Activated effector memory CD4-positive, alpha-beta T cell treated with Interleukin-2 at 50 U/mL for 16 hours (primary cell): Measurements from ENCODE around the gene C19orf12.
A peak's percentile ranks its signal among the peaks of the same experiment; 100 is the strongest.

ENCODE experiments used
- DNase-seq: peaks from one replicate; pipeline ENCODE4 v3.0.0-alpha.2; 2020

C19orf12 gene

DNA sequence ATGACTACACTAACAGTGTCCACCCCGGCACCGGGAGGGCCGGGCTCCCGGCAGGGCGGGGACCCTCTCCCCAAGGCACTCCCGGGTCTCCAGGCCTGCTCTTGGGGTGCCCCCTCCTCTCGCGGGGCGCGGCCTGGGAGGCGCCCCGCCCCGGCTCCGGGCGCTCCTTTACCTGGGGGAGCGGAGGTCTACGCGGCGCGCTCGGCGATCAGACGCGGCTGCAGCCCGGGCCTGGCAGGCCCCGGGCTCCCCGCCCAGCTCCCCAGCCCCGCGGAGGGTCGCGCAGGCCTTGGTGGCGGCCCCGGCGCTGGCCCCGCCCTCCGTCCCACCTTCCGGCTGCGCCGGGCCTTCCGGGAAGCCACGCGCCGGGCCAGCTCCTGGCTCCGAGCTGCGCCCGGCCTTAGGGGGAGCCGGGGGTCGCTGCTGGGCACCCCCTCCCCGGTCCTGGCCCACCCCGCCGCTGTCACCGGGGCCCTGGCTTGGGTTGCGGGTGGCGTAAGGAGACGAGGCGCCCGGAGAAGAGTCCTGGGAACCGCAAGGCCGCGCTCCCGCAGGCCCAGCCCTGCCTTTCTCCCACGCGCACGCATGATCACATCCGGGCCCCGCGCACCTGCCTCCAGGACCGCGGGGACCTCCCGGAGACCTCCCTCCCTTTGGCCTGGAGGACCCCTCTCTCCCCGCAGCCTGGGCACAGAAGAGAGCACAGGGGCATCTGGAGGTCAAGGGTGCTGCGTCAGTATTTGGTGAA lies at the start of gene C19orf12:
TSS of gene C19orf12 (minus strand) at position 309 of the 748 bp plus-strand sequence. CDS start 6,848 bp downstream, outside the sequence.
- DNase-seq, result peak; percentile 60

DNA sequence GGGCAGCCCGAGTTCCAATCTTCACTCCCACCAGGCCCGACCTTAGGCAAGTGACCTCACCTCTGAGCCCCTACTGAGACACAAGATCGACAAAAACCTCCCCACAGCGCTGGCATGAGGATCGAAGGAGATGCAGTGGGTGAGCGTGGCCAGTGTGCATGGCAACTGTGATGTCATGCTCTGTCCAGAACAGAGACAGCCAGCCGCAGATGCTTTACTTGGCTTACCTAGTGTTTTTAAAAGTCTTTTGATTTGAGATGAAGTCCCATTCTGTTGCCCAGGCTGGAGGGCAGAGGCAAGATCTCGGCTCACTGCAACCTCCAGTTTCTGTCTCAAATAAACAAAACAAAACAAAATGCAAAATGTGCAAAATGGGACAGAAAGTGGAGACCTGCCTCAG lies 49.3 kb upstream of the C19orf12 start:
- DNase-seq, result no peak

DNA sequence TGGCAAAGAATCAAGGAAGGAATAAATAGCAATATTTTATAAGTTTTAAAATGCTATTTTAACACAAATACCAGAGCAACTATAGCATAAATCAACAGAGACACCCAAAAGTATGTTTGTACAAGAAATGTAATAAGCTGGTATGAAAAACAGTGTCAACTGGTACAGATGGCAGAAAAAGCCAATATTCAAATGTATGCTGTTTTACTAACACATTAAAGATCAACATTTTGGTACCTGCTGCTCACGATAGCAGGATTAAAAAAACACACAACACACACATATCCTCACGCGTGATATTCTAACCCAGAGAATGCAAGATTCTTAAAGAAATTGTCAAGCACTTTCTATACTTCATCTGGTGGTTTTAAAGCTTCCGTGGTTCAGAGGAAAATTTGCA lies 48.1 kb upstream of the C19orf12 start:
- DNase-seq, result no peak

DNA sequence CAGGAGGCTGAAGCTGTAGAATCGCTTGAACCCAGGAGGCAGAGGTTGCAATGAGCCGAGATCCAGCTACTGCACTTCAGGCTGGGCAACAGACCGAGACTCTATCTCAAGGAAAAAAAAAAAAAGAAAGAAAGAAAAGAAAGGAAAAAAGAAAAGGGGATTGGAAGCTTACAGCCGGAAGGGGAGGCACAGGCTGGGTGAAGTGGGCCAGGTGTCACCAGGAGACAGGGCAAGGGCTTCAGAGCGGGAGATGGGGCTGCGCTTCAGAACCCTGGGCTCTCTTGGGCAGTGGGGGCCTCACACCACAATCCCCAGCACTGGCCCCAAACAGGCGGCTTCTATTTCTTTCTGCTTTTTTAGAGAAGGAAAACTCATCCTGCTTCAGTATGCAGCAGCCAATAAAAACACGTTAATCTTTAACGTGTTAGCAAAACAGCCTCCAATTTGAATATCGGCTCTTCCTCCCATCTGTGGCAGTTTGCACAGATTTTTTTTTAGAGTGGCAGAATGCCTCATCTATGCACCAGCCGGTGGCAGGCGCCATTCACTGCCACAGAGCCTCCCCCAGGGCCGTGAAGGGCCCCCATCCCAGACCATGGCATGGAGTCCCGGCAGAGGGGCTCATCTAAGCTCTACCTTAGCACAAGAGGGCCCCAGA lies 46.6 kb upstream of the C19orf12 start:
- DNase-seq, result no peak

DNA sequence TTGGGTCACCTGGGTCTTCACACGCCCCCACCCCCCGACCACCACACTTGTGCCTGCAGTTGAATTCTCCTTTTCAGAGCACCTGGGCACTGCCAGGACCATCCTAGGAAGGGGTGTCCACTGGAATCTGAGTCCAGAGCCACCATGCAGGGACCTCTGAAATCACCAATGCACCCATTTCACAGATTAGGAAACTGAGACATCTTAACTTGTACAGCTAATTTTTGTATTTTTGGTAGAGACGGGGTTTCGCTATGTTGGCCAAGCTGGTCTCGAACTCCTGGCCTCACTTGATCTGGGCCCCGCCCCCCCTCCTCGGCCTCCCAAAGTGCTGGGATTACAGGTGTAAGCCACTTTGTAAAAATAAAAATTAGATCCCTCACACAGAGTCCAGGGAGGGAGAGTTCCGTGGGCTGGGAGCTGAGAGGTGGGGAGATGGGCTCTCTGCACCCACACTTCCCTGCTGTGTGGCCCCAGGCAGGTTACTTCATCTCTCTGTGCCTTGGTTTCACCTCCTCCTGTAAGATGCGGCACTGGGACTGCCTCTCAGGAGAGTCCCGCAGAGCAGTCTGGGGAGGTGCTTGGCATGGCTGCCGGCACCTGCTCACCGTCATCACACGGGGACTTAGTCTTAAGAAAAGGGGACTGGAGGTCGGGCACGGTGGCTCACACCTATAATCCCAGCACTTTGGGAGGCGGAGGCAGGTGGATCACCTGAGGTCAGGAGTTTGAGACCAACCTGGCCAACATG lies 45.9 kb upstream of the C19orf12 start:
- no peak for DNase-seq

DNA sequence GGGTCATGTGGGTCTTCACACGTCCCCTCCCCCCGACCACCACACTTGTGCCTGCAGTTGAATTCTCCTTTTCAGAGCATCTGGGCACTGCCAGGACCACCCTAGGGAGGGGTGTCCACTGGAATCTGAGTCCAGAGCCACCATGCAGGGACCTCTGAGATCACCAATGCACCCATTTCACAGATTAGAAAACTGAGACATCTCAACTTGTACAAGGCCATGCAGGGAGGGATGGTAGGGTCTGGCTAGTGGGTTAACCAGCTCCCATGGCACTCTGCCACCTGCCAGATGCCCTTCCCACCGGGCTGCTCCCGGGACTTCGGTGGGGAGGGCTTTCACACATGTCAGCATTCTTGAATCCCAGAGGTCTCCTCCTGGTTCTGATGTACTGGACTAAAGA lies 44.3 kb upstream of the C19orf12 start:
- DNase-seq, result no peak

DNA sequence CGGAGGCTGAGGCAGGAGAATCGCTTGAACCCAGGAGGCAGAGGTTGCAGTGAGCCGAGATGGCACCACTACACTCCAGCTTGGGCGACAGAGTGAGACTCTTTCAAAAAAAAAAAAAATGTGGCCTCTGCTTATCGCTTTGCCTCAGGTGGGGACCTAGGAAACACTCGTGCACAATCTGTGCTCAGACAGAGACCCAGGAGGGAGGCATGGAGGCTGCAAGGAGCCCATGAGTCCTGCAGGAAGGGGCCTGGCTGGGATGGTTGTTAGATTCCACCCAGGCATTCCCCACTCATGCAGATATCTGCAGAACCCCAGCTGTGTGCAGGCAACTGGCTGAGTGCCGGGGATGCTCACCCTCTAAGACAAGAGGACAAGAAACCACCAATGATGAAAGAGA lies 43.8 kb upstream of the C19orf12 start:
- DNase-seq, result no peak

DNA sequence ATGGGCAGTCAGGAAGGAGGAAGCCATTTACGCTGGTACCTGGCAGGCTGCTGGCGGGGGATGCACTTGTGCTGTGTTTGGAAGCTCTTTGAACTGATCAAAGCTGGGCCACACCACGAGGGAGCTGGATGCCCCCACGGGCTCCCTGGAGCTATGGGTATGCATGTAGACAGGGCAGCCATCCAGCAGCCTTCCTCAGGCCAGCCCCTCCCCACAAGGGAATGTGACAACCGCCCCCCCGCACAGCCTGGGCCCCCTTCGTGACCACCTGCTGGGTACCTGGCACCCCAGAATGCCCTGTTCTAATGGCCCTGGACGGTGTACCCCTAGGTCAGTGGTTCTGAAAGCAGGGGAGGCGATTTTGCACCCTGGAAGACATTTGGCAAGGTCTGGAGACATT lies 42.5 kb upstream of the C19orf12 start:
- no peak for DNase-seq

DNA sequence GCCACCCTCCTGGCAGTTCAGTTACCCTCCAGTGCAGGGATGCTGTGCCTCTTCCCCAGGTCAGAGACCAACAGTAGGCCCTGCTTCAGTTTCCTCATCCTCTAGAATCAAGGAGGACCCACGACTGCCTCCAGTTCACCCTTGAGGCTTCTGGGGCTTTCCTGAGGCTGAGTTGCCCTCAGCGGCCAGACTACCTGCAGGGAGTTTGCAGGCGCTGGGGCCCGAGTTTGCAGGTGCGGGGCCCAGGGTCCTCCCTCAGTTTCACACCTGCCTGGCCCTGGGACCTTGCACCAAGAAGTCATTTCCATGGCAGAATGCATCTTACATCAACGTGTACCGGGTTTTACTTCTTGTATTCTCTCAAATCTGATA lies 38.9 kb upstream of the C19orf12 start:
- DNase-seq, result no peak

DNA sequence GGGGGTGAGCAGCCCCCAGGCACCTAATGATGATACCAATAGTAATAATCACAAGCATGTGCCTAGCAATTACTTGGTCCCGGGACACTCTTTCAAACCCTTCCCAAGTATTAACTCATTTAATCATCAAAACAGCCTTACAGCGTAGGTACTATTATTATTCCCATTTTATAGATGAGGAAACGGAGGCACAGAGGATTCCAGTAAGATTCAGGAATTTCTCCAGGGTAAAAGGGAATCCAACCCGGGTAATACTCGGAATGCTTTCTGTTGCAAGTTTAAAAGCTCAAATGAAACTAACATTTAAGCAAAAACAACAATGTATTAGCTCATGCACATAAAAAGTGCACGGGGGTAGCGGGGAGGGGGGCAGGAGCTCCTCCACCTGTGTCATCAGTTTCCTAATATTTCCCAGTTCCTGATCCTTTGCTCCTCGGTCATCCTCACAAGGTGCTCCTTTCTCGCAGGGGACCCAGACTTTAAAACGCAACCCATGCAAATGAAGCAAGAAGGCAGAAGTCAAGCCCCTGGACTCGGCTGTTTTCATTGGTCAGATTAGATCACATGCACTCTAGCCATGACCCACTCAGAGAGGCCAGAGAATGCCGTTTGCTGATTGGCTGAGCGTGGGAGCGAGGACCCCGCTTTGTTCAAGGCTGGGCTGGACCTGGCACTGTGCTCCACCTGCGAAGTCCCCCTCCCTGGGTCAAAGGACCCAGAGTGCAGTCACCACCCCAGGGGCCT lies 38.3 kb upstream of the C19orf12 start:
- DNase-seq, result no peak

DNA sequence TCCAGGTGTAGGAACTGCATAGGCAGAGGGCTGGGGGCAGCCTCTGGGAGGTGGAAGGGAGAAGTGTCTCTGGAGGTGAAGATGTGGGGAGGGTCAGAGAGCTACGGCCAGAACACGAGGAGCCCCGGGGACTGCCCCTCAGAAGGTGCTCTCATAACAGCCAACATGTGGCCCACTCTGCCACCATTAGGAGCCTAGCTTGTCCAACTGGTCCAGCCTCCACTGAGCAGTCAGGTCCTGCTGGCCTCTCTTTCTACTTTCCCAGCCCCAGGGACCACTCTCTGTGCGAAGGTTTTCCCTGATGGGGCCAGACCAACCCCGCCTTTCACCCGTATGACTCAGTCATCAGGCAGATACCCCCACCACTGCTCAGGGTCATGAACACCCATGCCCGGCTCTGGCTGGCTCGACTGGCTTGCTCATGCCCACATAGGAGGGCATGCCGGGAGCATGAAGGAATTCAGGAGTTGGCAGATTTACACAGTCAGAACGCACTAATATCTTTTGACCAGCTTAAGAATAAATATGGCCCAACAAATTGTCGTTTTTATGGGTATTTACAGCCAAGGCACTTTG lies 37.5 kb upstream of the C19orf12 start:
- no peak for DNase-seq

DNA sequence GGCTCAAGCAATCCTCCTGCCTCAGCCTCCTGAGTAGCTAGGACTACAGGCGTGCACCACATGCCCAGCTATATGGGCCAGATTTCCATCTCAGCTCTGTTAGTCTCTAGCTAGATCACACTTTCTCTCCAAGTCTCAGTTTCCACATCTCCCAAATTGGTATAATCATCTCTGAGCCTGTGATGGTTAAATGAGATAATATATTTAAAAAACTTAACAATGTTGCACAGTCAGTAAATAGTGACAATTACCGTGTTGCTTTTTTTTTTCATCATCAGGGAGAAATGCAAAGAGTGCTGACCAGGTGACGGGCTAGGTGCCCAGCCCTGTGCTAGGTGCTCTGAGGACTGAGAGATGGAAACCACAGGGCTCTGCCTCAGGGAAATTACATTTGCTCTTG lies 36.9 kb upstream of the C19orf12 start:
- no peak for DNase-seq

DNA sequence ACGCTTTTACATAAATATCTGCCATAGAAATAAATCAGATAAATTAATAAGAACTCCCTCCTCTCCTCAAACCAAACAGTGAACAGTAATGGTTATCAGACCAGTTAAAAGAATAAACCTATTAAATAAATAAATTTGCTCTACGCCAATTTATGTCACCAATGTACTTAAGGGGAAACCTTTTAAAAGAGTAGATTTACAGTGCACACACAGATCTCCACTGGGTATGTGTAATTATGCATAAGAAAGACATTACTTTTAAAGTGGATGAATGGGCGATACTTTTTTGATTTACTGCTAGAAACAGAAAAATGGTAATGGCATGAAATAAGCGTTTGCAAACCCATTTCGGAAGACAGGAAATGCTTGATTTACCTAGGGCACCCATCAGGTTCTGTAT lies 34.9 kb upstream of the C19orf12 start:
- no peak for DNase-seq

DNA sequence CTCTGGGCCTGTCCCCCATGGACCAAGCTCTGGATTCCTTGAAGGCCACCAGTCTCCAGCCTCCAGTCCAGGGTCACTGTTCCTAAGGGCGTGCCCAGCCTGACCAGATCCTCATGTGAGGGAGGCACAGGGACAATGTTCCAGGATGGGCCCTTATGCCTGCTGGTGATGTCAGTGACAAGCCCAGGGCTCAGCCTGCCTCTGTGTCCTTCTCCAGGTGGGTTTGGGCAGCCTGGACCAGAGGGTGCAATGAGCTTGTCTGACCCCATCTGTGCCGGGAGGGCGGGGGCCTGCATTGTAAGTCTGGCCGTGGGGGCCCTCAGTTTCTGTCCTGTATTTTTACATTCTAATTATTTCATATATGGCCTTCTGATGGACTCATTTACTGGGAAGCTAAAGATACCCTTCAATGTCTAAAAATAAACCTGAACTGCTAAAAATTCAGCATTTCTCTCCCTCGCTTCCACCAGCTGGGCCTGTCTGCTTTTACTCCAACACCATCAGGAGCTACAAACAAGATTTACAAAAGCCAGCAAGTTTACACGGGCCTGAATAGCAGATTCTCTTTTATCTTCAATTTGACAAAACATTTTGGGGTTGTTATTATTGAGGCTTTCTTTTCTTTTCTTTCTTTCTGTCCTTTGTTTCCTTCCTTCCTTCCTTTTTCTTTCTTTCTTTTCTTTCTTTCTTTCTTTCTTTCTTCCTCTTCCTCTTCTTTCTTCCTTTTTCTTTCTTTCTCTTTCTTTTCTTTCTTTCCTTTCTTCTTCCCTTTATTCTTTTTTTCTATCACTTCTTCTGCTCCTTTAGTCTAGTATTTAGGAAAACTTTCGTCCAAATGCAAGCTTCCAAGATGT lies 34.2 kb upstream of the C19orf12 start:
- no peak for DNase-seq

DNA sequence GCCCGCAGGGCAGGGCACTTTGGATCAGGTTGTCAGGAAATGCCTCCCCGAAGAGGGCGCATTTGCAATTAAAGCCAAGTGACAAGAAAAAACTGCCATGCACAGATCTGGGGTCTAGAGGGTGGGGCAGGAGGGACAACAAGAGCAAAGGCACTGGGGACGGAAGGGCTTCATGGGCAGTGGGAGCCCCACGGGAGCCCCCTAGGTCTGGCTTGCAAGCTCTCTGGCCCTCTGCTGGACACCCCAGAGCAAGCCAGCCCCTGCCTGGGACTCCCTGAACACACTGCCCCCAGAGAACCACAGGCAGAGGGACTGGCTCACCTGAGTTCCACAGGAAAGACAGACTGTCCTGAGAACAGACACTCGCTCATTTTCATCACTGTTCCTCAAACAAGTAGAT lies 30.2 kb upstream of the C19orf12 start:
- DNase-seq, result no peak

DNA sequence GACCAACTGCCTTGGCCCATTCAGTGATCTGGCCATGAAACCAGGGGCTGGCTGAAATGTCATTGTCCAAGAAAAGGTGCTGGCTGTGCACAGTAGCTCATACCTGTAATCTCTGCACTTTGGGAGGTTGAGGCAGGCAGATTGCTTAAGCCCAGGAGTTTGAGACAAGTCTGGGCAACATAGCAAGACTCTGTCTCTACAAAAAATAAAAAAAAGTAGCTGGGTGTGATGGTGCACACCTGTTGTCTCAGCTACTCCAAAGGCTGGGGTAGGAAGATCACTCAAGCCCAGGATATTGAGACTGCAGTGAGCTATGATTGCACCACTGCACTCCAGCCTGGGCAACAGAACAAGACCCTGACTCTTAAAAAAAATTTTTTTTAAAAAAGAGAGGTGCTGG lies 28.6 kb upstream of the C19orf12 start:
- DNase-seq, result no peak

DNA sequence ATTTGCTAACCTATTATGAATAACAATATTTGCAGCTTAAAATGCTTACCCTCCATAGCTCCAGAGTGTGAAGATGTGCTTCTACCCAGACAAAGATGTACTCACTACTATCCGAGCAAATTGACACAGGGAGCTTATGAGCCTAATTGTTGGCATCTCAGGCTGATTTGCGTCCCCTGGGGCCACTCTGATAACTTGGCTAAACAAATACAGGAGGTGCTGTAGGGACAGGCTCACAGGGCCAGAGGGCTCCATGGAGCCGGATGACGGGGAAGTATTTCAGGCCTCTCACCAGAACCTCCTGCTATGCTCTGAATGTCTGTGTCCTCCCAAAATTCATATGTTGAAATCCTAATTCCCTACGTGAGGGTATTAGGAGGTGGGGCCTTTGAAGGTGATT lies 26.7 kb upstream of the C19orf12 start:
- DNase-seq, result no peak

DNA sequence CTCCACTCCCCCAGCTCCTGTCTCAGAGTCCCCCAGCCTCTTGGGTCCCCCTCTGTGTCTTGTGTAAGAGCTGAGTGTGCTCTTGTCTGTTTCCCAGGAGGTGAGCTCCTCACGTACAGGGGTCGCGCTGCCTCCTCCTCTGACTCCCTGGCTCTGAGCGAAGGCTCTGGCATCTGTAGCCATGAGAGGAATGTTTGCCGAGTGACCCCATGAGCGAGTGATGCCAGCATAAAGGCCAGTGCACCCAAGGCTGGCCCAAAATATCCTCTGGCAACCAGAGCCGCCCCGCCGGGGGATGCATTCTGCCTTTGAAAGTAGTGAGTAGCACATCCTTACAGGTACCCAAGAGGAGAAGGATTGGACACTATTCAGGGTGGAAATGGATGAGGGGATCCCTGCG lies 26.2 kb upstream of the C19orf12 start:
- no peak for DNase-seq

DNA sequence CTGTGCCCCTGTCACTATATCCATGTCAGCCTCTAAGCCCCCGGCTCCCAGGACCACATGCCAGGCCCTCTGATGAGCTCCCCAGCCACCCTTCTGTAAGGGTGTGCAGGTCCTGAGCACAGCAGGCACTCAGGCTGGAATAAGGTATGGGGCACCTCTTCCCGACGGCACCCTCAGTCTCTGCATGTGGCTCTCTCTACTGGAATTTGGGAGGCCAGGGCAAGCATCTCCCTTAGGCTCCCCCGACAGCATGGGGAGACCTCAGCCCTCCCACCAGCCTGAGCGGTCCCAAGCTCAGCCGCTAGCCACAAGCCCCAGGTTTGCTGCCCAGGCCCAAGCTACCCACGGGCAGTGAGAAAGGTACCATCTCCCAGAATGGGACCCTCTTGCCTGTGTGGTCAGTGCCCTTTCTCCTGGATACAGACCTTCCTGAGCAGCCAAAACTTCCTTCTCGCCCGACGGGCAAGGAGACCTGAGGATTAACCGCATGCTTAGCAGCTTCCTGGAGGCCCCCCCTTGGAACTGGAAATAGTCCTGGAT lies 22.5 kb upstream of the C19orf12 start:
- no peak for DNase-seq

DNA sequence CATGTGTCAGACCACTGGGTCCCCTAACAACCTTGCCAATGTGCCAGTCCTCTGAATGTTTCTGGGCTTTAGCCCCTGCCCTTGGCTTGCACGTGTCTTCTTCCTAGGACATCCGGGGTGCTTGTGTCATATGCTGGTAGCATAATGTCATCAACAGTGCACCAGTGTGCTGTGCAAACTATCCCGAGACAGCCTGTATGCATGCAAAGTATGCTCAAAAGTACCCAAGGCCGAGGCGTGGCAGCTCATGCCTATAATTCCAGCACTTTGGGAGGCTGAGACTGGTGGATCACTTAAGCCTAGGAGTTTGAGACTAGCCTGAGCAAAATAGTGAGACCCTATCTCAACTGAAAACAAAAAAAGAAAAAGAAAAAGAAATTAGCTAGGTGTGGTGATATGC lies 20.8 kb upstream of the C19orf12 start:
- DNase-seq, result no peak

DNA sequence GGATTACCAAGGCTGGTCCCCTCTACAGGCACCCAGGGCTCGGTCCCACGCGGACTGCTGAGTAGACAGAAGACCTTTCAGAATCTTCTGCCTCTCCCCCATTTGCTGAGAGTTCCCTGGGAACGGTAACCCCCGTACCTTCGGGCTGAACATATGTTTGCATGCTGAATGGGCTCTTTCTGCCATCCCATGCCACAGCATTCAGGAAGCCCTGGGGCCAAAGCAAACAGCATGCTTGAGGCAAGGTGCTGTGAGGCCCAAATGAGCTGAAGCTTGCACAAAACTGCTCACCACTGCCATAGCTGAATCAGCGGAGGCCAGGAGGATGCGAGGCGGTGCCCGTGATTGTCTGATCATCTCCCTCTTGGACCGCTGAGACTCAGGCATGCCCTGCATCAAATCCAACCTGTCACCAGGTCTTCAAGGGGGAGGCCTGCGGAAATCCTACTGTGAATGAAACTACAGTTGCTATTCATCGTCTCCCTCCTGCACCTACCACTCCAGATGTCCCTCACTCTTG lies 16.3 kb upstream of the C19orf12 start:
- no peak for DNase-seq

DNA sequence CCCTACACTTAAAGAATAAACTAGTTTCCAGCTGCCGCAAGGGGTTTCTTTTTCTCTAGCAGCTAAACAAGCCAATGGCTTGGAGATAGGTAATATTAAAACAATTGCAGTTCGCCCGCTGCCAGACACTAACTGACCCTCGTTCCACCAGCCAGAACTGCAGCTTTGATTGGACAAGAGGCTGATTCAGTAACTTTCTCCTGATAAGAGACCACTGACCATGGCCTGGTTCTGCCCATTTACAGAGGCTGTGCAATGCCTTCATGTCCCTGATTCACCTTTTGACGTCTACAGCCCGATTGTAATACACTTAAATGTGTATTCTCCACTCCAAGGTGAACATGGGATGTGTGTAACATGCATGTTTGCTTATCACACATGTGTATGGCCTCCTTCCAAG lies 12.8 kb upstream of the C19orf12 start:
- no peak for DNase-seq
